NOMO-1 (cell line): ENCODE data around the gene RNF4.
"Not testable (repeated sequence)": the region's sequence is repeated elsewhere in the genome, so short reads cannot be mapped to it uniquely, and the experiment has no call there.

Experiments used
- DNase-seq, 2 experiments: peaks; one replicate each; lab custom pipeline; 2025; ENCODE audit not compliant: unreplicated experiment in 2 of 2; lab: John Stamatoyannopoulos, UW

RNF4 gene

DNA sequence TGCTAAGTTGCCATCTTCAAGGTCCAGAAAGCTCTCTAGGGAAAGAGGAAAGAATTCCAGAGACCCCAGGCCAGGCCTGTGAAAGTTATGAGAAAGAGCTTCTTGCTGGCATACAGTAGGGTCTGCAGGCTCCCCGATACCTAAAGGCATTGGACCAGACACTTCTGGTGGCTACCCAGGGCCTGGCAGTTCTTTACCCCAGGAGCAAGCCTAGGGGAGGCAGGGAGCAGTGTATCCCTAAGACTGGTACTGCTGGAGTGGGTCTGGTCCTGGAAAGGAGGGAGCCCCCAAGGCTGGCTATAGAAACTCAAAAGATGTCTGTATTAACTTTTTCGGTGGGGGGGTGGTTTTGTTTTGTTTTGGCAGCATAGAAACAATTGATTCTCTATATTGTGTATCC is 47.7 kb downstream of the RNF4 start:
- DNase-seq = no peak

DNA sequence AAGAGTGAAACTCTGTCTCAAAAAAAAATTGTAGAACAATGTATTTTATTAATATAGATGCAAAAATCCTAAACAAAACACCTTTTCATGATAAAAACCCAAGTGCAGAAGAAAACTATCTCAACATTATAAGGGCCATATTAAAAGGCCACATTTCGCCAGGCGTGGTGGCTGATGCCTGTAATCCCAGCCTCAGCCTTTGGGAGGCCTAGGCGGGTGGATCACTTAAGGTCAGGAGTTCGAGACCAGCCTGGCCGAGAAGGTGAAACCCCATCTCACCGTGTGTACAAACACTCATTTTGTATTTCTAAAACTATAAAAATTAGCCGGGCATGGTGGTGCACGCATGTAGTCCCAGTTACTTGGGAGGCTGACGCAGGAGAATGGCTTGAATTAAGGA is 57.7 kb downstream of the RNF4 start:
- DNase-seq = no peak

DNA sequence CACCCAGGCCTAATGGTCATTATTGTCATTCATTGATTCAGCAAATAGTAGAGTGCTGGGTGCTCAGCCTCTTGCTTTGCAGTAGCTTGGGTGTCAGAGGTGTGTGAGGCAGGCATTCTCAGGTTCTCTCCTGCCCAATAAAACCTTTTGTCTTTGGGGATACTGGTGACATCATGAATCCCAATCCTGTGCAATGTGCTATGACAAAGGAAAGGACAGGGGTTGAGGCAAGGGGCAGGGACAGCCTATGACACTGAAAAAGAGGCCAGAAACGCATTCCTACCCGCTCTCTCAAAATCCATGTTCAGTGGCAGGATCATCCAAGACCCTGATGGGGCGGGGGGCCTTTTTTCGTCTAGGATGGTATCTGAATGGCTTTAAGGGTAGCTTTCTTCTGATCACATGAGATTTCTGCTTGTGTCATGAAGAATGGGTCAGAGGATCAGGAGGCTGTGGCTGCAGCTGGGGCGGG is 66.0 kb downstream of the RNF4 start:
- DNase-seq = no peak

- DNase-seq = peak; percentile 77 to 90
Measured at GRCh38 chr4:2535376-2536192, 66.7 kb downstream of the RNF4 start.

DNA sequence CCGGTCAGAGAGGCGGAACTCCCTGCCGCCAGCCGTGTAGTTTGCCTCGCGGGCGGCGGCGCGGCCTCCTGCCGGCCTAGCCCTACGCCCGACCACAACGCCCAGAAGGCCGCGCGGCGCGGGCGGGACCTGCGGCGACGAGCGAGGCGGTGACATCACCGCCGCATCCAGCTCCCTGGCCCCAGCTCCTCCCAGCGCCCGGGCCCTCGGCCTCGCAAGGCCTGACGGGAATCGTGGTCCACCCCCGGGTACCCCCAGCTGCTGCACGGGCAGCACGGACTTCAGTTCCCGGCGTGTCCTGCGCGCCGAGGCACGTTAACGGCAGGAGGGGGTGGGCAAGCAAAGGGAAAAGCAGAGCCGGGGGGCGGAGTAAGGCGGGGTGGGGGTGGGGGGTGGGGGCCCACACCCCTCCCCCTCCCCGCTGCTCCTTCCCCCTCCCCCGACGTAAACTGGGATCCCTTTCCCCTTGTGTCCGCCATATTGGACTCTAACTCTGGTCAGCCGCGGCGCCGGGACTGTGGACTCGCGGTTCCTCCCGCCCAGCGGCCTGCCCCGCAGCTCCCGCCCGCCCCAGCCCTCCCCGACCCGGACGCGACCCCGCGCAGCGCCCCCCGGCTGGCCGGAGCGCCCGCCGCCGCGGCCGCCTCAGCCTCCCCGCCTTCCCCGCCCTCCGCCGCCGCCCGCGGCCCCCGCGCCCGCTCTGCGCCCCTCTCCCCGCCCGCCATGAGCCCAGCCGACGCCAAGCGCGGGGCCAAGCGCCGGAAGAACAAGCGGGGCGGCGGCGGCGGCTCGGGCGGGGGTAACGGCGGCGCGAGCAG is 67.5 kb downstream of the RNF4 start, which contains the start of gene FAM193A:
TSS of gene FAM193A (plus strand) at position 455 of the 818 bp plus-strand sequence. CDS start at position 724, 269 bp downstream.
- peak; percentile 97 to 99 for DNase-seq

GRCh38 chr4:2537011-2537830 is 68.3 kb downstream of the RNF4 start:
- DNase-seq = peak; percentile 11 to 14

DNA sequence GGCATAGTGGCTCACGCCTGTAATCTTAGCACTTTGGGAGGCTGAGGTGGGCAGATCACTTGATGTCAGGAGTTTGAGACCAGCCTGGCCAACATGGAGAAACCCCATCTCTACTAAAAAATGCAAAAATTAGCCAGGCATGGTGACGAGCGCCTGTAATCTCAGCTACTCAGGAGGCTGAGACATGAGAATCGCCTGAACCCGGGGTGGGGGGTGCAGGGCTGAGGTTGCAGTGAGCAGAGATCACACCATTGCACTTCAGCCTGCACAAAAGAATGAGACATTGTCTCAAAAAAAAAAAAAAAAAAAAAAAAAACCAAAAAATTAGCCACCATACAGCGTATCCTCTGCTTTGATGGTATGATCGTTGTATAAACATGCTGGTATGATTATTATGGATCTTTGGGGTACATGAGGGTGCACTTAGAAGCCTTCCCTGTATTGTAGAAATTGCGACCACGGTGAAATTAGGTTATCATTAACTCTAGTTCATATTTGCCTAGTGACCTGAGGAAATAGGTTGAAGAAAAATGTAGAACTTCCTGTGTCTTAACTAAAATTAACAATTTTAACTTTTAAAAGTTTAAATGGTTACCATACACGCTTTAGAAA is 74.8 kb downstream of the RNF4 start:
- DNase-seq = not testable (repeated sequence)

DNA sequence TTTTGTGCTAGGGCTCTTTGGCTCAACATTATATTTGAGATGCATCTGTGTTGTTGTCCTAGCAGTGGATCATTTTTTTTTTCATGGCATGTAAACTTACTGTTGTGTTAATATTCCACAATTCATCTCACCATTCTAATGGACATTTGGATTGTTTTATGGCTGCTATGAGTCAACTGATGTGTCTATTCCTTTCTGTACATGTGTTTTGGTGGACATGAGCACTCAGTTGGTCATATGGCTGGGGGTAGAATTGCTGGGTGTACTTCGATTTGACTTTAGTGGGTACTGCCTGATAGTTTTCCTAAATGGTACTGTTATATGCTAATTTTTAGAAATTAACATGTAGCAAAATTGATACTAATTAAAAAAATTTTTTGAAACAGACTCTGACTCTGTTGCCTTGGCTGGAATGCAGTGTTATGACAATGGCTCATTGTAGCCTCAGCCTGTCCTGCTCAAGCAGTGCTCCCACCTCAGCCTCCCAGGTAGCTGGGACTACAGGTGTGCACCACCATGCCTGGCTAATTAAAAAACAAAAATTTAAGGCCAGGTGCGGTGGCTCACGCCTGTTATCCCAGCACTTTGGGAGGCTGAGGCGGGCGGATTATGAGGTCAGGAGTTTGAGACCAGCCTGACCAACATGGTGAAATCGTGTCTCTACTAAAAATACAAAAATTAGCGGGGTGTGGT is 76.6 kb downstream of the RNF4 start:
- DNase-seq = no peak

- DNase-seq = no peak
Measured at GRCh38 chr4:2546286-2546823, 77.4 kb downstream of the RNF4 start.

DNA sequence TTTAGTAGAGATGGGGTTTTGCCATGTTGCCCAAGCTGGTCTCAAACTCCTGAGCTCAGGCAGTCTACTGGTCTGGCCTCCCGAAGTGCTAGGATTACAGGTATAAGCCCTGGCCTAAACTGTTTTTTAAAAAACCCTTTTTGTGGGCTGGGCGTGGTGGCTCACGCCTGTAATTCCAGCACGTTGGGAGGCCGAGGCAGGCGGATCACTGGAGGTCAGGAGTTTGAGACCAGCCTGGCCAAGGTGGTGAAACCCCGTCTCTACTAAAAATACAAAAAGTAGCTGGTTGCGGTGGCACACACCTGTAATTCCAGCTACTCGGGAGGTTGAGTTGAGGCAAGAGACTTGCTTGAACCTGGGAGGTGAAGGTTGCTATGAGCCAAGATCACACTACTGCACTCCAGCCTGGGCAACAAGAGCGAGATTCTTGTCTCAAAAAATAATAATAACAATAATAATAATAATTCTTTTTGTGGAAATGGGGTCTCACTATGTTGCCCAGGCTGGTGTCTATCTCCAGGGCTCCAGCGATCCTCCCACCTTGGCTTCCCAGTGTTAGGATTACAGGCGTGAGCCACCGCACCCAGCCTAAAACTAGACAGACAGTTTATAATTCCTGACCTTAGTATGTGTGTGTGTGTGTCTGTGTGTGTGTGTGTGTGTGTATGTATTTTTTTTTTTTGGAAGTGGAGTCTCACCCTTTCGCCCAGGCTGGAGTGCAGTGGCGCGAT is 78.2 kb downstream of the RNF4 start:
- DNase-seq = not testable (repeated sequence)

GRCh38 chr4:2551118-2551517 is 82.2 kb downstream of the RNF4 start:
- DNase-seq = no peak

GRCh38 chr4:2552806-2553205 is 83.9 kb downstream of the RNF4 start:
- no peak for DNase-seq

- DNase-seq = no peak
Measured at GRCh38 chr4:2558301-2558700, 89.4 kb downstream of the RNF4 start.

GRCh38 chr4:2560167-2560566 is 91.3 kb downstream of the RNF4 start:
- DNase-seq = no peak
